NCI-H460 (cell line): ENCODE data around the gene BFAR. TPM values are rescaled to one million over a fixed set of nuclear protein-coding genes. Genes with fewer than 3 reads are reported as not detected.
"Not testable (repeated sequence)": the region's sequence is repeated elsewhere in the genome, so short reads cannot be mapped to it uniquely, and the experiment has no call there.

Experiments used
- DNase-seq: peaks from one replicate; pipeline ENCODE4 v3.0.0-alpha.2; 2016; ENCODE audit warnings: low read depth; ENCODE audit errors: extremely low read depth
- small RNA-seq, 2 experiments: library from RNA; depleted of rRNA; stranded (forward); fragments of <200 nt; gene quantifications; one replicate each; pipeline ENCODE3, GENCODE V24; 2014
- total RNA-seq: library from RNA; depleted of rRNA; stranded (reverse); fragments of >200 nt; shearing (Covaris generic); gene quantifications from 2 replicates; pipeline ENCODE4 v1.2.3, GENCODE V29; 2014; rRNA removed

Gene BFAR
- total RNA-seq, 1 experiment from 2014 or later: 77.6 TPM

- DNase-seq: not testable (repeated sequence)
Measured at GRCh38 chr16:14685870-14686793, 53.4 kb downstream of the BFAR start.

DNA sequence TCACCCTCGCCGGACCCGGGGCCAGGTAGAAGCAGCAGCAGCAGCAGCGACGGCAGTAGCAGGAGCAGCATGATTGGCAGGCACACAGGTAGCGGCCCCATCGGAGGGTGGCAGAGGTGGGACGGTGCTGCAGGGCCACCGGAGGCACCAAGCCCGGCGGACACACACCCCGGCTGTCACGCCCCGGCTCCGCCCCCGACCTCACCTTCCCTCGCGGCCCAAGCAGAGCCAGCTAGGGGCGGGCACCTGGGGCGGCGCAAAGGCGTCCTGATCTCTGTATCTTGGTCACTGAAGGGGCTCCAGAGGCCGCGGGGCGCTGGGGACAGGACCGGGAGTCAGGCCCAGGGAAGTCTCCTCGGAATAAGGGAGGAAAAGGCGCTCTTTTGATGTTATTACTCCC lies 61.4 kb downstream of the BFAR start, which contains the start of gene PLA2G10:
Gene PLA2G10, minus strand, starts transcription at position 180 of the 400 bp plus-strand sequence. Its CDS starts 79 bp downstream, at position 101.
- DNase-seq: not testable (repeated sequence)

DNA sequence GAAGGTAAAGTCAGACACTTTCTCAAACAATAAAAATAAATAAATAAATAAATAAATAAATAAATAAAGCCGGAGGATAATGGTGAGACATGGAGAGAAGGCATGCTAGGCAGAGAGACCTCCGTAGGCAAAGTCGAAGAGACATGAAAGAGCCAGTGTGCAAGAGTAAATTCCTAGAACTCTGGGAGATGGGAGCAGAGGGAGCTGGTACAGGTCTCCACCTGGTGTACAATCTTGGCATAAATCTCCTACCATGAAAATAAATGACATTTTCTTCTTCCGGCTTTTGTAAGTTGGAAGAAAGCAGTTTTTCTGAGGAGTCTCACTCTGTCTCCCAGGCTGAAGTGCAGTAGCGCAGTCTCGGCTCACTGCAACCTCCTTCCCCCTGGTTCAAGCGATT lies 69.1 kb downstream of the BFAR start:
- DNase-seq: not testable (repeated sequence)

DNA sequence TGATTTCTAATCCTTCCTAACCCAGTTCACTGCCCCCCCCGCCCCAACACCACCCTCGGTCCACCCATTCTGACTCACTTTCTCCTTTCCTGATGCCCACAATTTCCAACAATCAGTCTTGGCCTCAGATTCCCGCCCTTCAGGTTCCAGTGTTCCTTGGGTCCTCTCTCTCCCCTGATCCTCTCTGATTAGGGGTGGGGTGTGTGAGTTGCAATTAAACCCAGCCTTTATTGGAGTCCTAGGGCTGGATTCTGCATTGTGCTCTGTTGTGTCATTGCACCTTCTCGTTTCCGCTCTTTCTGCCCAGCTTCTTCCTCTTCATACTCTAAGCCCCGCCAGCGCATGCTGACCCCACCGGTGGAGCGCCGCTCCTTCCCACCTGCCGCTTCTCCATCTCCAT lies 69.9 kb downstream of the BFAR start:
- not testable (repeated sequence) for DNase-seq

GRCh38 chr16:14703156-14704011 lies 70.6 kb downstream of the BFAR start, which contains the start of gene NPIPA3:
Gene NPIPA3 (plus strand): TSS chr16:14703411. CDS start chr16:14708944, 5,533 bp downstream.
- DNase-seq: not testable (repeated sequence)

Small RNAs within 50 kb of the gene (small RNA-seq; reads per million reads assigned to genes)
- gene RN7SL274P: 0 reads per million in 2 experiments
- gene RNU7-125P: 0 reads per million in 2 experiments

Other genes with a start within 250 kb of the BFAR start
- gene PARN, start 2.7 kb upstream of the BFAR start, total RNA-seq: 43.5 and 46.0 TPM in 2 replicates
- gene PLA2G10, start 61.4 kb downstream of the BFAR start, total RNA-seq: not detected in 2 replicates
- gene NPIPA3, start 70.5 kb downstream of the BFAR start, total RNA-seq: 1.3 and 4.9 TPM in 2 replicates
- gene NPIPA2, start 109.6 kb downstream of the BFAR start, total RNA-seq: 2.7 and 3.7 TPM in 2 replicates
- gene NOMO1, start 200.8 kb downstream of the BFAR start, total RNA-seq: 127 and 136 TPM in 2 replicates